PC-9 (cell line): ENCODE measurements around the gene LRCH3. TPM values are rescaled to one million over a fixed set of nuclear protein-coding genes. Genes with fewer than 3 reads are reported as not detected.
A peak's percentile ranks its signal among the peaks of the same experiment; 100 is the strongest.
"Not testable (repeated sequence)": the region's sequence is repeated elsewhere in the genome, so short reads cannot be mapped to it uniquely, and the experiment has no call there.

Experiments used
- BruUV-seq: library from RNA; stranded (reverse); fragments of 400-500 nt; replicated peaks from 2 replicates; lab custom pipeline; 2021; lab: Mats Ljungman, UMichigan
- CTCF ChIA-PET: fragments of 300-600 bp; sonication (Branson Sonifier 250); formaldehyde crosslinking; loops from one replicate; lab custom pipeline; 2022; ENCODE audit warnings: antibody characterized with exemption; lab: Charles Lee
- POLR2A ChIA-PET: fragments of 300-600 bp; sonication (Branson Sonifier 250); formaldehyde crosslinking; loops from one replicate; lab custom pipeline; 2022; ENCODE audit warnings: antibody characterized with exemption; ENCODE audit not compliant: unreplicated experiment; lab: Charles Lee
- DNase-seq, 2 experiments: peaks; one replicate each; pipeline versions ENCODE4 v3.0.0 to v3.0.0-alpha.2; 2015 to 2022; ENCODE audit warnings: mixed read lengths in 1 of 2
- H2AFZ ChIP-seq: fragments of 200-600 bp; sonication (generic); 2 replicates; pipeline ENCODE4 v1.8.1; 2017; ENCODE audit warnings: antibody characterized with exemption
- H3F3A ChIP-seq: fragments of 200-600 bp; sonication (generic); 2 replicates; pipeline ENCODE4 v1.8.1; 2017; ENCODE audit warnings: antibody characterized with exemption, mild to moderate bottlenecking, low read depth; ENCODE audit not compliant: insufficient read depth
- H3K27ac ChIP-seq: fragments of 200-600 bp; sonication (generic); 2 replicates; pipeline ENCODE4 v1.6.1; 2016; ENCODE audit warnings: mixed run types
- H3K27me3 ChIP-seq: fragments of 200-600 bp; sonication (generic); 2 replicates; pipeline ENCODE4 v1.6.1; 2016; ENCODE audit warnings: low read depth, mixed run types; ENCODE audit not compliant: insufficient read depth
- H3K36me3 ChIP-seq: fragments of 200-600 bp; sonication (generic); 2 replicates; pipeline ENCODE4 v1.6.1; 2016; ENCODE audit warnings: low read depth, mixed run types
- H3K4me1 ChIP-seq: fragments of 200-600 bp; sonication (generic); replicated peaks from 2 replicates; pipeline ENCODE4 v1.6.1; 2016; ENCODE audit warnings: mixed run types; ENCODE audit not compliant: insufficient read depth
- H3K4me2 ChIP-seq: fragments of 200-600 bp; sonication (generic); 2 replicates; pipeline ENCODE4 v1.6.1; 2017; ENCODE audit warnings: mixed run types
- H3K4me3 ChIP-seq: fragments of 200-600 bp; sonication (generic); 2 replicates; pipeline ENCODE4 v1.6.1; 2016; ENCODE audit warnings: mixed run types
- H3K79me2 ChIP-seq: fragments of 200-600 bp; sonication (generic); 2 replicates; pipeline ENCODE4 v1.6.1; 2017; ENCODE audit warnings: low read depth, mixed run types
- H3K9me2 ChIP-seq: fragments of 200-600 bp; sonication (generic); 2 replicates; pipeline ENCODE4 v1.8.1; 2017; ENCODE audit warnings: mild to moderate bottlenecking; ENCODE audit not compliant: insufficient read depth
- H3K9me3 ChIP-seq: fragments of 200-600 bp; sonication (generic); 2 replicates; pipeline ENCODE4 v1.8.1; 2016; ENCODE audit warnings: low read depth; ENCODE audit not compliant: insufficient read depth
- H4K20me1 ChIP-seq: fragments of 200-600 bp; sonication (generic); 2 replicates; pipeline ENCODE4 v1.8.1; 2017; ENCODE audit not compliant: insufficient read depth
- CTCF ChIP-seq: fragments of 200-600 bp; sonication (generic); conservative IDR thresholded peaks from 2 replicates; pipeline ENCODE4 v1.6.1; 2017; ENCODE audit warnings: mixed run types, antibody characterized with exemption, mild to moderate bottlenecking, moderate library complexity
- EZH2 ChIP-seq: fragments of 200-600 bp; sonication (generic); IDR thresholded peaks from 2 replicates; pipeline ENCODE4 v1.8.0; 2017; ENCODE audit warnings: antibody characterized with exemption, low read depth
- intact Hi-C: fragments of 100-400 bp; cut with micrococcal nuclease; formaldehyde crosslinking; loops from one replicate; pipeline ENCODE4 v1.10.0; 2022; ENCODE audit not compliant: unreplicated experiment
- total RNA-seq: library from RNA; stranded (reverse); gene quantifications from 2 replicates; pipeline ENCODE4 v1.2.3, GENCODE V29; 2021

Gene LRCH3
- total RNA-seq, 1 experiment from 2014 or later: 51.9 TPM

- TF ChIP-seq CTCF: no peak
- TF ChIP-seq EZH2: no peak
- Histone ChIP-seq H3K4me2 (no peak overlapping the region), H4K20me1 (no peaks in the 10 kb centered on the region), H3K4me1 (no peaks in the 10 kb centered on the region), H3K27me3 (no peaks in the 10 kb centered on the region), H2AFZ (no peak overlapping the region), H3K36me3 (no peaks in the 10 kb centered on the region), H3K9me3 (no peaks in the 10 kb centered on the region), H3K79me2 (no peaks in the 10 kb centered on the region), H3K27ac (no peak overlapping the region), H3K4me3 (no peak overlapping the region), H3F3A (peaks cover 4% of the 10 kb centered on the region; the same call in 1 of the 2 replicates), H3K9me2 (no peaks in the 10 kb centered on the region)
- ChIA-PET POLR2A (no interaction called here), CTCF (interaction anchor here (1.3 kb wide), 1 partner anchor 29 kb away, joined by 4 read pairs; no protein-coding TSS in a partner anchor)
- no peak for DNase-seq
- intact Hi-C loops: no loop called here
- BruUV-seq: no TSS peak
Measured at GRCh38 chr3:197913641-197914380, 122.8 kb downstream of the LRCH3 start.

GRCh38 chr3:197921429-197922275 lies 130.6 kb downstream of the LRCH3 start:
- H3K27me3 ChIP-seq, CTCF ChIA-PET, BruUV-seq, DNase-seq, H3K4me3 ChIP-seq, intact Hi-C loops, H2AFZ ChIP-seq, H4K20me1 ChIP-seq, H3K27ac ChIP-seq, H3K9me3 ChIP-seq, H3K36me3 ChIP-seq, H3K79me2 ChIP-seq, H3K4me1 ChIP-seq, H3K4me2 ChIP-seq, POLR2A ChIA-PET, H3F3A ChIP-seq, H3K9me2 ChIP-seq: not testable (repeated sequence)

- BruUV-seq: no TSS peak
- Histone ChIP-seq H3F3A (no peaks in the 10 kb centered on the region), H3K9me3 (no peaks in the 10 kb centered on the region), H2AFZ (no peak overlapping the region), H4K20me1 (no peaks in the 10 kb centered on the region), H3K27ac (no peak overlapping the region), H3K4me1 (no peaks in the 10 kb centered on the region), H3K4me3 (no peak overlapping the region), H3K9me2 (no peaks in the 10 kb centered on the region), H3K36me3 (no peaks in the 10 kb centered on the region), H3K4me2 (no peak overlapping the region), H3K79me2 (no peaks in the 10 kb centered on the region), H3K27me3 (no peaks in the 10 kb centered on the region)
- ChIA-PET CTCF (interaction anchor here (0.6 kb wide), 1 partner anchor 162 kb away, joined by 3 read pairs; no protein-coding TSS in a partner anchor), POLR2A (no interaction called here)
- intact Hi-C loops: no loop called here
- no peak for DNase-seq
- TF ChIP-seq EZH2 (no peak), CTCF (peak; percentile 52)
Measured at GRCh38 chr3:197926418-197926817, 135.4 kb downstream of the LRCH3 start.

GRCh38 chr3:197927578-197927977 lies 136.5 kb downstream of the LRCH3 start:
- H3K4me3 ChIP-seq, CTCF ChIA-PET, H3K9me2 ChIP-seq, H3K36me3 ChIP-seq, intact Hi-C loops, H2AFZ ChIP-seq, H3F3A ChIP-seq, H3K4me2 ChIP-seq, DNase-seq, BruUV-seq, H3K27me3 ChIP-seq, POLR2A ChIA-PET, H3K27ac ChIP-seq, H4K20me1 ChIP-seq, H3K79me2 ChIP-seq, H3K4me1 ChIP-seq, H3K9me3 ChIP-seq: not testable (repeated sequence)
